ENCODE data around the gene ITGAL. TPM values are rescaled to one million over a fixed set of nuclear protein-coding genes. Genes with fewer than 3 reads are reported as not detected.

ITGAL gene
- total and polyA plus RNA-seq, 2 of the 8 experiments (the other 6 are each of a cell fraction or from before 2014, with no cell fraction given), result not detected

- TF ChIP-seq CHD7 (IDR thresholded peaks at IDR 0.05; ENCODE audit: insufficient replicate concordance, low read length), result no peak
- no peak for TF ChIP-seq PHF8 (conservative IDR thresholded peaks at IDR 0.05; ENCODE audit: low read depth, low read length)
- TF ChIP-seq POLR2AphosphoS5 (IDR thresholded peaks at IDR 0.05; ENCODE audit: low read depth, low read length), result no peak
- TF ChIP-seq BCL11A (IDR thresholded peaks at IDR 0.05; ENCODE audit: low read depth in 2 of 2, low read length in 2 of 2), result no peak
- no peak for TF ChIP-seq SP2 (IDR thresholded peaks at IDR 0.05; ENCODE audit: low read length)
- TF ChIP-seq SAP30 (IDR thresholded peaks at IDR 0.05; ENCODE audit: insufficient read depth, insufficient replicate concordance, low read length), result no peak
- TF ChIP-seq CREB1 (IDR thresholded peaks at IDR 0.05), result no peak
- TF ChIP-seq CTBP2 (IDR thresholded peaks at IDR 0.05; ENCODE audit: borderline replicate concordance, insufficient read depth, insufficient read length, low read length), result no peak
- no peak for TF ChIP-seq MAX (IDR thresholded peaks at IDR 0.05)
- TF ChIP-seq RXRA (IDR thresholded peaks at IDR 0.05; ENCODE audit: insufficient read depth, low read depth, low read length), result no peak
- no peak for TF ChIP-seq NANOG (IDR thresholded peaks at IDR 0.05; ENCODE audit: insufficient read depth, low read depth, low read length, poor library complexity, severe bottlenecking)
- no peak for TF ChIP-seq CBX5 (IDR thresholded peaks at IDR 0.05; ENCODE audit: low read depth, low read length)
Observed at GRCh38 chr16:30484887-30485286, 12.3 kb downstream of the ITGAL start (continued).
